IMR-90 (cell line): Measurements from ENCODE around the gene MTPN. TPM values are rescaled to one million over a fixed set of nuclear protein-coding genes. Genes with fewer than 3 reads are reported as not detected.

Experiments used
- ATAC-seq: fragments of 200-7000 bp; cut with Tn5 transposase; 2 replicates; pipeline ENCODE4 v1.9.1; 2020; ENCODE audit warnings: low read depth, mild to moderate bottlenecking, moderate library complexity
- BruUV-seq: library from RNA; stranded (reverse); fragments of 400-500 nt; replicated peaks from 2 replicates; lab custom pipeline; 2021; lab: Mats Ljungman, UMichigan
- CTCF ChIA-PET: fragments of 300-600 bp; formaldehyde crosslinking; extraction: SDS; loops from one replicate; lab custom pipeline; 2021; ENCODE audit warnings: antibody characterized with exemption; lab: Yijun Ruan, JAX
- POLR2A ChIA-PET: fragments of 300-600 bp; sonication (Branson Sonifier 250); formaldehyde crosslinking; loops from one replicate; lab custom pipeline; 2022; ENCODE audit warnings: antibody characterized with exemption; ENCODE audit not compliant: unreplicated experiment; lab: Charles Lee
- DNase-seq: peaks from one replicate; pipeline ENCODE4 v3.0.0; 2013
- H2AFZ ChIP-seq: replicated peaks from 2 replicates; pipeline ENCODE3; 2013; ENCODE audit warnings: low read length, mild to moderate bottlenecking; ENCODE audit not compliant: poor library complexity
- H2AK5ac ChIP-seq: 2 replicates; pipeline ENCODE4 v1.6.1; 2013; ENCODE audit warnings: low read depth, low read length, inconsistent platforms
- H2AK9ac ChIP-seq: replicated peaks from 2 replicates; pipeline ENCODE3; 2013; ENCODE audit warnings: mild to moderate bottlenecking, low read depth, low read length, moderate library complexity; ENCODE audit not compliant: poor library complexity
- H2BK120ac ChIP-seq: 2 replicates; pipeline ENCODE4 v1.6.1; 2013; ENCODE audit warnings: low read depth, low read length, inconsistent platforms
- H2BK15ac ChIP-seq: 3 replicates; pipeline ENCODE4 v1.6.1; 2013; ENCODE audit warnings: low read depth, low read length, inconsistent platforms
- H2BK20ac ChIP-seq: 2 replicates; pipeline ENCODE4 v1.6.1; 2013; ENCODE audit warnings: low read depth, mild to moderate bottlenecking, inconsistent platforms, low read length, moderate library complexity
- H2BK5ac ChIP-seq: 2 replicates; pipeline ENCODE4 v1.6.1; 2013; ENCODE audit warnings: mild to moderate bottlenecking, low read depth, low read length, inconsistent platforms; ENCODE audit not compliant: poor library complexity, severe bottlenecking
- H3K14ac ChIP-seq: replicated peaks from 2 replicates; pipeline ENCODE4 v1.6.1; 2013; ENCODE audit warnings: low read depth, low read length, inconsistent platforms
- H3K18ac ChIP-seq: 2 replicates; pipeline ENCODE4 v1.6.1; 2013; ENCODE audit warnings: low read depth, low read length, control low read depth
- H3K23ac ChIP-seq: 2 replicates; pipeline ENCODE4 v1.6.1; 2013; ENCODE audit warnings: low read depth, low read length, inconsistent platforms
- H3K27ac ChIP-seq: 2 replicates; pipeline ENCODE4 v1.5.1; 2013; ENCODE audit warnings: mild to moderate bottlenecking, control low read depth, low read length; ENCODE audit not compliant: insufficient read depth
- H3K27me3 ChIP-seq: 2 replicates; pipeline ENCODE4 v1.6.1; 2013; ENCODE audit warnings: low read length; ENCODE audit not compliant: control insufficient read depth, insufficient read depth
- H3K36me3 ChIP-seq: 2 replicates; pipeline ENCODE4 v1.6.1; 2013; ENCODE audit warnings: low read length, mixed read lengths; ENCODE audit not compliant: control insufficient read depth, insufficient read depth
- H3K4ac ChIP-seq: 2 replicates; pipeline ENCODE4 v1.6.1; 2013; ENCODE audit warnings: low read depth, low read length, inconsistent platforms
- H3K4me1 ChIP-seq: 2 replicates; pipeline ENCODE4 v1.6.1; 2013; ENCODE audit warnings: low read length, mixed read lengths; ENCODE audit not compliant: control insufficient read depth, insufficient read depth
- H3K4me2 ChIP-seq: 2 replicates; pipeline ENCODE4 v1.6.1; 2013; ENCODE audit warnings: low read depth, mild to moderate bottlenecking, control low read depth, low read length, moderate library complexity
- H3K4me3 ChIP-seq: 2 replicates; pipeline ENCODE4 v1.5.1; 2013; ENCODE audit warnings: low read depth, mild to moderate bottlenecking, control low read depth, low read length, moderate library complexity; ENCODE audit not compliant: insufficient read depth
- H3K56ac ChIP-seq: 2 replicates; pipeline ENCODE4 v1.6.1; 2013; ENCODE audit warnings: low read length, inconsistent platforms; ENCODE audit not compliant: insufficient read depth; ENCODE audit errors: extremely low read depth
- H3K79me1 ChIP-seq, 2 experiments: 2 replicates each; pipeline ENCODE4 v1.6.1; 2013; ENCODE audit warnings: low read length in 2 of 2, inconsistent platforms in 1 of 2, low read depth in 1 of 2
- H3K9ac ChIP-seq: 2 replicates; pipeline ENCODE4 v1.6.1; 2013; ENCODE audit warnings: low read depth, low read length, control low read depth
- H3K9me1 ChIP-seq: 2 replicates; pipeline ENCODE4 v1.6.1; 2013; ENCODE audit warnings: low read length, inconsistent platforms; ENCODE audit not compliant: insufficient read depth
- H3K9me3 ChIP-seq: 2 replicates; pipeline ENCODE4 v1.6.1; 2013; ENCODE audit warnings: low read length; ENCODE audit not compliant: control insufficient read depth, insufficient read depth
- H4K20me1 ChIP-seq: 2 replicates; pipeline ENCODE4 v1.6.1; 2013; ENCODE audit warnings: low read length, inconsistent platforms; ENCODE audit not compliant: insufficient read depth
- H4K5ac ChIP-seq: 2 replicates; pipeline ENCODE4 v1.6.1; 2013; ENCODE audit warnings: mild to moderate bottlenecking, low read depth, low read length, control low read depth
- H4K8ac ChIP-seq, 2 experiments: 2 replicates each; pipeline ENCODE4 v1.6.1; 2013; ENCODE audit warnings: low read depth in 2 of 2, low read length in 2 of 2, control low read depth in 1 of 2, inconsistent platforms in 1 of 2
- H4K91ac ChIP-seq: 2 replicates; pipeline ENCODE4 v1.6.1; 2013; ENCODE audit warnings: low read depth, low read length, inconsistent platforms; ENCODE audit not compliant: insufficient read depth
- BHLHE40 ChIP-seq: fragments of 150-350 bp; IDR thresholded peaks from 2 replicates; pipeline ENCODE4 v1.6.1; 2016; ENCODE audit warnings: mild to moderate bottlenecking, low read depth, low read length
- CEBPB ChIP-seq: IDR thresholded peaks from 2 replicates; pipeline ENCODE4 v1.6.1; 2012; ENCODE audit warnings: low read depth, low read length, improper control_type of control experiment
- CHD1 ChIP-seq: IDR thresholded peaks from 2 replicates; pipeline ENCODE4 v1.6.1; 2012; ENCODE audit warnings: low read depth, low read length, improper control_type of control experiment
- CTCF ChIP-seq: conservative IDR thresholded peaks from 2 replicates; pipeline ENCODE4 v1.5.1; 2012; ENCODE audit warnings: mild to moderate bottlenecking, low read depth, low read length, improper control_type of control experiment
- ELK1 ChIP-seq: fragments of 150-350 bp; IDR thresholded peaks from 2 replicates; pipeline ENCODE4 v1.6.1; 2016; ENCODE audit warnings: low read depth, mild to moderate bottlenecking, low read length, moderate library complexity, borderline replicate concordance
- FOS ChIP-seq: fragments of 150-350 bp; IDR thresholded peaks from 2 replicates; pipeline ENCODE4 v1.6.1; 2016; ENCODE audit warnings: low read depth, low read length
- MAFK ChIP-seq: IDR thresholded peaks from 2 replicates; pipeline ENCODE4 v1.6.1; 2012; ENCODE audit warnings: low read depth, low read length, improper control_type of control experiment
- MAZ ChIP-seq: IDR thresholded peaks from 2 replicates; pipeline ENCODE4 v1.6.1; 2012; ENCODE audit warnings: low read depth, mild to moderate bottlenecking, low read length, improper control_type of control experiment, moderate library complexity, borderline replicate concordance
- MXI1 ChIP-seq: IDR thresholded peaks from 2 replicates; pipeline ENCODE4 v1.6.1; 2012; ENCODE audit warnings: low read depth, mild to moderate bottlenecking, low read length, moderate library complexity, borderline replicate concordance
- NFE2L2 ChIP-seq: fragments of 150-350 bp; IDR thresholded peaks from 2 replicates; pipeline ENCODE4 v1.6.1; 2016; ENCODE audit warnings: low read depth, mild to moderate bottlenecking, low read length
- POLR2A ChIP-seq: IDR thresholded peaks from 2 replicates; pipeline ENCODE4 v1.6.1; 2012; ENCODE audit warnings: mild to moderate bottlenecking, low read depth, low read length
- RAD21 ChIP-seq: IDR thresholded peaks from 2 replicates; pipeline ENCODE4 v1.6.1; 2012; ENCODE audit warnings: low read length, improper control_type of control experiment
- RCOR1 ChIP-seq: IDR thresholded peaks from 2 replicates; pipeline ENCODE4 v1.6.1; 2012; ENCODE audit warnings: mild to moderate bottlenecking, low read length, improper control_type of control experiment; ENCODE audit not compliant: insufficient replicate concordance
- RFX5 ChIP-seq: IDR thresholded peaks from 2 replicates; pipeline ENCODE4 v1.8.0; 2012; ENCODE audit warnings: low read depth, mild to moderate bottlenecking, low read length, moderate library complexity
- SMC3 ChIP-seq: fragments of 150-350 bp; IDR thresholded peaks from 2 replicates; pipeline ENCODE4 v1.6.1; 2016; ENCODE audit warnings: low read depth, mild to moderate bottlenecking, antibody characterized with exemption, low read length, moderate library complexity
- USF2 ChIP-seq: fragments of 150-350 bp; IDR thresholded peaks from 2 replicates; pipeline ENCODE4 v1.6.1; 2017; ENCODE audit warnings: mild to moderate bottlenecking, antibody characterized with exemption, low read length, low read depth
- WGBS, 2 experiments: methylation state at CpG; one replicate each; pipeline versions ENCODE4 v1.1.5 to v1.1.7; 2013; ENCODE audit warnings: missing lambda C conversion rate in 2 of 2; ENCODE audit not compliant: insufficient read length in 1 of 2; ENCODE audit errors: extremely low coverage in 2 of 2; 5-methylcytosine and 5-hydroxymethylcytosine counted together
- dilution Hi-C: fragments of 300-500 bp; cut with HindIII; formaldehyde crosslinking; loops from one replicate; pipeline ENCODE4 v1.14.3; 2018; ENCODE audit warnings: low sequenced_read_pairs; ENCODE audit not compliant: unreplicated experiment
- in situ Hi-C: fragments of 300-500 bp; cut with MboI; formaldehyde crosslinking; loops from 3 replicates; pipeline ENCODE4 v1.14.3; 2019; ENCODE audit warnings: low sequenced_read_pairs, inconsistent platforms, mixed read lengths
- intact Hi-C: fragments of 100-400 bp; cut with micrococcal nuclease; formaldehyde crosslinking; loops from 2 replicates; pipeline ENCODE4 v1.10.0; 2022
- polyA plus RNA-seq, 3 experiments: library from polyadenylated mRNA; depleted of rRNA; stranded (reverse); fragments of >200 nt; gene quantifications; 2 replicates each; pipeline ENCODE4 v1.2.3, GENCODE V29; 2012; ENCODE audit warnings: low replicate concordance in 1 of 3
- total RNA-seq: library from RNA; depleted of rRNA; stranded (reverse); fragments of >200 nt; gene quantifications from 2 replicates; pipeline ENCODE4 v1.2.3, GENCODE V29; 2012

MTPN gene
- total and polyA plus RNA-seq, 2 of the 4 experiments (the other 2 are of a cell fraction) = 58.8 to 94.4 TPM

- H2BK5ac ChIP-seq = no peak overlapping the region
- in situ Hi-C loops = no loop called here
- no peak overlapping the region for H3K23ac ChIP-seq
- no peak overlapping the region for H3K9ac ChIP-seq
- no peak overlapping the region for H4K8ac ChIP-seq
- no peak overlapping the region for H3K18ac ChIP-seq
- H3K27ac ChIP-seq = no peak overlapping the region
- WGBS, 2 experiments = no CpG with 5 or more reads among the region's 2 CpGs
- H4K5ac ChIP-seq = no peak overlapping the region
- H2AFZ ChIP-seq = no peak overlapping the region
- peaks cover 5% of the 10 kb centered on the region for H3K9me1 ChIP-seq
- no peak overlapping the region for H2AK9ac ChIP-seq
- H2BK15ac ChIP-seq = no peak overlapping the region
- H3K27me3 ChIP-seq = no peaks in the 10 kb centered on the region
- intact Hi-C loops = no loop called here
- no peaks in the 10 kb centered on the region for H3K4me1 ChIP-seq
- BruUV-seq = no TSS peak
- dilution Hi-C loops = no loop called here
- no peak overlapping the region for H3K4ac ChIP-seq
- H2AK5ac ChIP-seq = no peak overlapping the region
- H2BK120ac ChIP-seq = no peak overlapping the region
- H4K20me1 ChIP-seq = peaks cover 39% of the 10 kb centered on the region
- ATAC-seq (no peak), DNase-seq (peak; percentile 7)
- peaks cover 13 to 39% of the 10 kb centered on the region in 2 experiments for H3K79me1 ChIP-seq
- H4K91ac ChIP-seq = no peak overlapping the region
- no peak overlapping the region for H3K4me3 ChIP-seq
- ChIA-PET POLR2A (no interaction called here), CTCF (no interaction called here)
- TF ChIP-seq RFX5 (no peak), CHD1 (no peak), CEBPB (no peak), SMC3 (no peak), RCOR1 (no peak), MAZ (no peak), MAFK (no peak), USF2 (no peak), MXI1 (no peak), BHLHE40 (no peak), RAD21 (no peak), ELK1 (no peak), NFE2L2 (no peak), FOS (no peak), POLR2A (no peak), CTCF (no peak)
- H3K14ac ChIP-seq = no peak overlapping the region
- H3K36me3 ChIP-seq = 0 out of 2 replicates have a peak, but pooled peaks cover 2% of the 10 kb centered on the region
- peak overlapping the region; percentile 26; the same call in 1 of the 2 replicates for H3K4me2 ChIP-seq
- H3K9me3 ChIP-seq = no peaks in the 10 kb centered on the region
- no peak overlapping the region for H3K56ac ChIP-seq
- no peak overlapping the region for H2BK20ac ChIP-seq
Observed at GRCh38 chr7:135964274-135964673, 12.9 kb downstream of the MTPN start.
